Activated T-cell treated with anti-CD3 and anti-CD28 coated beads for 48 hours (primary cell): ENCODE data around the gene LTBP3.
A peak's percentile ranks its signal among the peaks of the same experiment; 100 is the strongest.
"Not testable (repeated sequence)": the region's sequence is repeated elsewhere in the genome, so short reads cannot be mapped to it uniquely, and the experiment has no call there.

Source experiments
- DNase-seq: peaks from one replicate; pipeline ENCODE4 v3.0.0-alpha.2; 2020; ENCODE audit warnings: low read depth

Gene LTBP3

GRCh38 chr11:65535102-65535501 lies 23.1 kb downstream of the LTBP3 start:
- no peak for DNase-seq

- no peak for DNase-seq
Observed at GRCh38 chr11:65532388-65533064, 25.6 kb downstream of the LTBP3 start.

- no peak for DNase-seq
Observed at GRCh38 chr11:65530157-65530496, 28.0 kb downstream of the LTBP3 start.

- no peak for DNase-seq
Observed at GRCh38 chr11:65529475-65530156, 28.5 kb downstream of the LTBP3 start.

GRCh38 chr11:65528819-65529350 lies 29.3 kb downstream of the LTBP3 start:
- DNase-seq: no peak

GRCh38 chr11:65526744-65527143 lies 31.4 kb downstream of the LTBP3 start:
- no peak for DNase-seq

- DNase-seq: no peak
Observed at GRCh38 chr11:65525546-65526480, 32.3 kb downstream of the LTBP3 start.

- peak; percentile 78 for DNase-seq
Observed at GRCh38 chr11:65524741-65525545, 33.2 kb downstream of the LTBP3 start, which contains the start of gene SCYL1. SCYL1 (plus strand) TSS chr11:65525083; CDS start chr11:65525154, 71 bp downstream.

GRCh38 chr11:65524014-65524740 lies 34.0 kb downstream of the LTBP3 start:
- no peak for DNase-seq

- not testable (repeated sequence) for DNase-seq
Observed at GRCh38 chr11:65523631-65523968, 34.6 kb downstream of the LTBP3 start.

GRCh38 chr11:65522718-65523630 lies 35.2 kb downstream of the LTBP3 start:
- DNase-seq: not testable (repeated sequence)

GRCh38 chr11:65521777-65522521 lies 36.2 kb downstream of the LTBP3 start:
- not testable (repeated sequence) for DNase-seq

- DNase-seq: not testable (repeated sequence)
Observed at GRCh38 chr11:65518941-65519549, 39.1 kb downstream of the LTBP3 start.

GRCh38 chr11:65516135-65516968 lies 41.8 kb downstream of the LTBP3 start:
- no peak for DNase-seq

GRCh38 chr11:65512311-65512710 lies 45.8 kb downstream of the LTBP3 start:
- DNase-seq: not testable (repeated sequence)

- DNase-seq: no peak
Observed at GRCh38 chr11:65506772-65507505, 51.2 kb downstream of the LTBP3 start.

- DNase-seq: no peak
Observed at GRCh38 chr11:65506290-65506771, 51.8 kb downstream of the LTBP3 start.
